Activated CD4-positive, alpha-beta T cell treated with anti-CD3 and anti-CD28 coated beads, Interleukin-10, Interleukin-2, amounts not matched to agents 100 ng/mL and 50 ng/mL, durations not matched to agents 16 hours and 8 hours (primary cell): ENCODE data around the gene SPECC1L.
A peak's percentile ranks its signal among the peaks of the same experiment; 100 is the strongest.

Source experiments
- DNase-seq: peaks from one replicate; pipeline ENCODE4 v3.0.0-alpha.2; 2020

Gene SPECC1L

GRCh38 chr22:24363243-24363642 lies 92.6 kb downstream of the SPECC1L start:
- no peak for DNase-seq

GRCh38 chr22:24366701-24367100 lies 96.1 kb downstream of the SPECC1L start:
- no peak for DNase-seq

- no peak for DNase-seq
Observed at GRCh38 chr22:24367841-24368240, 97.2 kb downstream of the SPECC1L start.

- DNase-seq = no peak
Observed at GRCh38 chr22:24370401-24370800, 99.8 kb downstream of the SPECC1L start.

GRCh38 chr22:24376002-24376401 lies 105.4 kb downstream of the SPECC1L start:
- DNase-seq = no peak

GRCh38 chr22:24376586-24376985 lies 106.0 kb downstream of the SPECC1L start:
- no peak for DNase-seq

- DNase-seq = peak; percentile 41
Observed at GRCh38 chr22:24379536-24379935, 108.9 kb downstream of the SPECC1L start.

GRCh38 chr22:24380220-24380904 lies 109.7 kb downstream of the SPECC1L start:
- no peak for DNase-seq

- no peak for DNase-seq
Observed at GRCh38 chr22:24380905-24381230, 110.2 kb downstream of the SPECC1L start.

- no peak for DNase-seq
Observed at GRCh38 chr22:24383061-24383460, 112.4 kb downstream of the SPECC1L start.

- DNase-seq = no peak
Observed at GRCh38 chr22:24384131-24384530, 113.5 kb downstream of the SPECC1L start.

GRCh38 chr22:24386937-24387471 lies 116.4 kb downstream of the SPECC1L start:
- no peak for DNase-seq

GRCh38 chr22:24389680-24390079 lies 119.0 kb downstream of the SPECC1L start:
- no peak for DNase-seq

- no peak for DNase-seq
Observed at GRCh38 chr22:24390156-24390555, 119.5 kb downstream of the SPECC1L start.

- no peak for DNase-seq
Observed at GRCh38 chr22:24390576-24390975, 119.9 kb downstream of the SPECC1L start.

GRCh38 chr22:24391836-24392217 lies 121.2 kb downstream of the SPECC1L start:
- no peak for DNase-seq

- DNase-seq = no peak
Observed at GRCh38 chr22:24392218-24392931, 121.7 kb downstream of the SPECC1L start.

- no peak for DNase-seq
Observed at GRCh38 chr22:24393012-24393559, 122.5 kb downstream of the SPECC1L start.

- no peak for DNase-seq
Observed at GRCh38 chr22:24393848-24394247, 123.2 kb downstream of the SPECC1L start.

- DNase-seq = no peak
Observed at GRCh38 chr22:24394254-24394653, 123.6 kb downstream of the SPECC1L start.

GRCh38 chr22:24398409-24398808 lies 127.8 kb downstream of the SPECC1L start:
- no peak for DNase-seq

- DNase-seq = peak; percentile 56
Observed at GRCh38 chr22:24400034-24400725, 129.5 kb downstream of the SPECC1L start.
